ENCODE results near the gene PTPRZ1.

DNA sequence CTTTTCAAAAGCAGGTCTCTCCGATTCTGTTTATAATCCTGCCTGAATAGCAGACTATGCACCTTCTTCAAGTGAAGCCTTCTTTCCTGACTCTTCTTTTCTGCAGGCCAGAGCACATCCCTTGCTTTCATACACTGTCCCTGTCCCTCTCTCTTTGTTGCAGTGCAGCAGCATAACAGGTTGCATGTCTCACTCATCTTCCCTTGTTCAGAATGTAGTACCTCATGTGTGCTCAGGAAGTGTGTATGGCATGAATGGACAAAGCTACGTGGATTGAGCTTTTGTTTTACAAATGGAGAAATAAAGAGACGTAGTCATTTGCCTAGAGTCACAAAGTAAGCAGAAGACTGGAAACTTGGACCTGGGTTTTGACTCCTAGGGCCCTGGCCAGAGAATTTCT lies 68.0 kb downstream of the PTPRZ1 start:
- TF ChIP-seq, protein P1, sequence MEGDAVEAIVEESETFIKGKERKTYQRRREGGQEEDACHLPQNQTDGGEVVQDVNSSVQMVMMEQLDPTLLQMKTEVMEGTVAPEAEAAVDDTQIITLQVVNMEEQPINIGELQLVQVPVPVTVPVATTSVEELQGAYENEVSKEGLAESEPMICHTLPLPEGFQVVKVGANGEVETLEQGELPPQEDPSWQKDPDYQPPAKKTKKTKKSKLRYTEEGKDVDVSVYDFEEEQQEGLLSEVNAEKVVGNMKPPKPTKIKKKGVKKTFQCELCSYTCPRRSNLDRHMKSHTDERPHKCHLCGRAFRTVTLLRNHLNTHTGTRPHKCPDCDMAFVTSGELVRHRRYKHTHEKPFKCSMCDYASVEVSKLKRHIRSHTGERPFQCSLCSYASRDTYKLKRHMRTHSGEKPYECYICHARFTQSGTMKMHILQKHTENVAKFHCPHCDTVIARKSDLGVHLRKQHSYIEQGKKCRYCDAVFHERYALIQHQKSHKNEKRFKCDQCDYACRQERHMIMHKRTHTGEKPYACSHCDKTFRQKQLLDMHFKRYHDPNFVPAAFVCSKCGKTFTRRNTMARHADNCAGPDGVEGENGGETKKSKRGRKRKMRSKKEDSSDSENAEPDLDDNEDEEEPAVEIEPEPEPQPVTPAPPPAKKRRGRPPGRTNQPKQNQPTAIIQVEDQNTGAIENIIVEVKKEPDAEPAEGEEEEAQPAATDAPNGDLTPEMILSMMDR (conservative IDR thresholded peaks at IDR 0.05; ENCODE audit: low read depth, low read length): no peak
- no peak for TF ChIP-seq EZH2 (IDR thresholded peaks at IDR 0.05; ENCODE audit: borderline replicate concordance, low read depth, low read length, poor library complexity, severe bottlenecking)

Measured in A673 (cell line).